Non-pigmented ciliary epithelial cell (primary cell): ENCODE data around the gene MED13L.

Experiments
- DNase-seq: peaks from one replicate; pipeline ENCODE4 v3.0.0-alpha.2; 2010; ENCODE audit warnings: low read depth

MED13L gene

GRCh38 chr12:116127859-116128258 lies 149.6 kb downstream of the MED13L start:
- no peak for DNase-seq

- no peak for DNase-seq
These were observed 150.9 kb downstream of the MED13L start for GRCh38 chr12:116126610-116127009.

DNA sequence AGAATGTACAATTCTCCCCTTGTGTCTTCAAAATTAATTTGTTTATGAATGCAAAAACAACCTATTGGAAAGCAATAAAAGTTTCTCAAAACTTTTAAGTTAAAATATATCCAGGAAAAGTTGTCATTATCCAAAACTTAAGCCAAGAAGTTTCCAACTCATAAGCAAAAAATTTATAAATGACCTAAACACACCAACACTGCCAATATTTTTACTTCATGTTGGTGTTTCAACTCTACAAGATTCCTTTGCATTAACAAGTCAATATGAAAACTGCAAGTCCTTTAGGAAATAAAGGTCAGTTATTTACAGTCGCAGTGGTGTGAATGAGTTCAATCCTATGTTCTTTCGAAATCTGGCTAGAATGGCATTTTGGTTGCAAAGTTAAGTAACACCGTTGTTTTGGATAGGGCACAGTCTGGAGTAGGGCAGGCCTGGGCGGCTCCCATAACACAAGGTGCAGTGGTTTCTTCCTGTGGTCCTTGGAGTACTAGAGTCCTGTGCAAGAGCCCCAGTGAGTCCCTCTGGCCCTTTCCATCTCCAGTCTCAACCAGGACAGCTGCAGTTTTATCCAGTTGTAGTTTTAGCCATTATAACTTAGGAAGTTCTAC lies 151.4 kb downstream of the MED13L start:
- no peak for DNase-seq

GRCh38 chr12:116125084-116125483 lies 152.4 kb downstream of the MED13L start:
- no peak for DNase-seq

DNA sequence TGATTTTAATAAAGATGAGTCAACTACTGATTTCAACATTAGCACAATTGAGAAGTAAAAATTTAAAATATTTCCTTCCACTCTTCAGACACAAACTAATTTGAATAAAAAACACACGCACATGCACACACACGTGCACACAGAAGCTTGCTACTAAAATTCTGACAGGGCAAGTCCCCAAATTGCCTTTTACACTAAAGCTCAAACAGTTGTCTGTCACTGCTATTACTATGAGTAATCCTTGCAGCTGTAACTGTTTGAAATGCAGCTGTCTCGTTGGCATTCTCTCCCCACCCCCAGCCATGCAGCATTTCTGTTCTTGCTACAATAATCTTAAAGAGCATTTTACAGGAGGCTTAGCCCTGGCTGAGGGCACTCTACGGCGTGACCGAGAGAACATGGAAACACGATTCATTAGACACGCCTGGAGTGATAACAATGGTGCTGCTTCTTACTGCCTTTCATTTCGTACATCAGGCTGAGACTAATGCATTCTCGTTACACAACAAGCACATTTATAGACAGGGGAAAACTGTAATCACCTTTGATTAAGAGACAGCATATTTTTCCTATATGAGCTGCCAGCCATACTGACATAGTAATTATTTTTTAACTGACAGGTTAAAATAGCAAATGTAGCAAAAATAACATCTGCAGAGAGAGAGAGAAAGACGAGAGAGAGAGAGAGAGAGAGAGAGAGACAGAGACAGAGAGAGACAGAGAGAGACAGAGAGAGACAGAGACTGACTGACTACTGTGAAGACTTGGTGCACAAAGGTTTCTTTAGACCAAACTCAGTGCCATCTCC lies 153.8 kb downstream of the MED13L start:
- no peak for DNase-seq

DNA sequence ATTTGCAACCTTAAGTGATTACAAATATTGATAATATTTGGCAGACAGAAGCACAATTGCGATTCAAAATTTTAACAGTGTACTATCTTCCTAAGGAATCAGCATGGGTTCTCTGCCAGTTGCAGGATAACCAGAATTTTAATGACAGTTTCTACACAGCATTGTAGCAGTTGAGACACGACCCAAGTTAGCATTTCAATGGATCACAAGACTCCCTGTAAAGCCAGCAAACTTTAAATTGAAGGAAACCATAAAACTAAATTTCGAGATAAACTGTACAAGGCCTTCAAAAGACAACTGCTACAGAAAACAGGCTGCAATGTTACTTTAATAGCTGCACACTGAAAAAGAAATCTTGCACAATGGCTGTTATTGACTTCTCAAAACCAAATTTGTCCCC lies 154.9 kb downstream of the MED13L start:
- no peak for DNase-seq

GRCh38 chr12:116121453-116121871 lies 156.0 kb downstream of the MED13L start:
- DNase-seq: no peak

GRCh38 chr12:116116650-116117424 lies 160.7 kb downstream of the MED13L start:
- no peak for DNase-seq

DNA sequence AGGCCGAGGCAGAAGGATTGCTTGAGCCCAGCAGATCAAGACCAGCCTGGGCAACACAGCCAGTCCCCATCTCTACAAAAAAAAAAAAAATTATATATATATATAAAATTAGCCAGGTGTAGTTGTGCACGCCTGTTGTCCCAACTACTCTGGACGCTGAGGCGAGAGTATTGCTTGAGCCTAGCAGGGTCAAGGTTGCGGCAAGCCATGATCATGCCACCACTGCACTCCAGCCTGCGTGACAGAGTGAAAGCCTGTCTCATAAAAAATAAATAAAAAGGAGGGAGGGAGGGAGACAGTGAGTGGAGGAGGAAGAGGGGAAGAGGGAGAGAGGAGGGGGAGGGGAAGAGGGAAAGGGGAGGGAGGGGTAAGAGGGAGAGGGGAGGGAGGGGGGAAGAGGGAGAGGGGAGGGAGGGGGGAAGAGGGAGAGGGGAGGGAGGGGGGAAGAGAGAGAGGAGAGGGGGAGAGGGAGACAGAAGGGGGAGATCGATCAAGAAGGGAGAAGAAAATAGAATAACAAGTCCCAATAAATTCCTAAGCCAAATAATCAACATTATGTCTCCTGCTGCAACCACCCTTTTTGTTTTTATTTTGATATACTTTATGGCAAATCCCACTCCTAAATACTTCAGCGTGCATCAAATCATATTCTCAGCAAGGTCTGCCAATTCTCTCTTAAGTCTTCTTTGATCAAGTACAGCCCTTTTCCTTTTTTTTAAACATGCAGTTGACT lies 163.9 kb downstream of the MED13L start:
- no peak for DNase-seq

GRCh38 chr12:116106870-116107269 lies 170.6 kb downstream of the MED13L start:
- DNase-seq: no peak

- DNase-seq: no peak
These were observed 173.2 kb downstream of the MED13L start for GRCh38 chr12:116104167-116104767.

DNA sequence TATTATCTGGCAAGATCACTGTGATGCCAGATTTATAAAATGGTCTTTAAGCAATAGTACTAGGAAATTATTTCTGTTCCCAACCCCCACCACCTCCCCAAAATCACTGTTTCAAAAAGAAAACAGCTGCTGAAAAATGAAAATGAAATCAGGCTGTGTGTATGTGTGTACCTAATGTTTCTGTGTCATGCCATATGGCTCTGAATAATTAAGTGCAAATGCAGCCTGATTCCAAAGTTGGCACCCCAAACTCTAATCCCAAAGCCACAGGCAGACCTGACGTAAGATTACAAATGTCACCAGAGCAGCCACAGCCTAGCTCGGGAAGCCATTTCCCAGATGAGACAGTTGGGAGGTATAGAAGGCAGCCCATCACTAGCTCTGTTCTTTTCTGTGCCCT lies 175.5 kb downstream of the MED13L start:
- DNase-seq: no peak

- no peak for DNase-seq
These were observed 177.7 kb downstream of the MED13L start for GRCh38 chr12:116099652-116100432.

DNA sequence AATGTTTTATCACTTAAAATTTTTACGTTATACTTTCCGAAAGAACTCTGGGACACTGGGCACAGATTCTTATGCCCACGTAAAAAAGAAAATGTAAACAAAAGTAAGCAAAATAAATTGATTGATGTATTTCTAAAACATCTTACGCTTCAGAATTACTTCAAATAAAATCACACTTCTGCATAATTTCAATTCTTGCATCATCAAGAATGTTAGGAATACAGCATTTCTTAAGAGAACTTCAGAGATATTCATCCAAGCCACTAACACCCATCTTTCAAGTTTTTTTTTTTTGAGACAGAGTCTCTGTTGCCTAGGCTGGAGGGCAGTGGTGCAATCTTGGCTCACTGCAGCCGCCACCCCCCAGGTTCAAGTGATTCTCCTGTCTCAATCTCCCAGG lies 180.6 kb downstream of the MED13L start:
- no peak for DNase-seq

- DNase-seq: no peak
These were observed 183.0 kb downstream of the MED13L start for GRCh38 chr12:116094475-116094874.

GRCh38 chr12:116093915-116094314 lies 183.6 kb downstream of the MED13L start:
- no peak for DNase-seq

GRCh38 chr12:116092776-116093175 lies 184.7 kb downstream of the MED13L start:
- DNase-seq: no peak

DNA sequence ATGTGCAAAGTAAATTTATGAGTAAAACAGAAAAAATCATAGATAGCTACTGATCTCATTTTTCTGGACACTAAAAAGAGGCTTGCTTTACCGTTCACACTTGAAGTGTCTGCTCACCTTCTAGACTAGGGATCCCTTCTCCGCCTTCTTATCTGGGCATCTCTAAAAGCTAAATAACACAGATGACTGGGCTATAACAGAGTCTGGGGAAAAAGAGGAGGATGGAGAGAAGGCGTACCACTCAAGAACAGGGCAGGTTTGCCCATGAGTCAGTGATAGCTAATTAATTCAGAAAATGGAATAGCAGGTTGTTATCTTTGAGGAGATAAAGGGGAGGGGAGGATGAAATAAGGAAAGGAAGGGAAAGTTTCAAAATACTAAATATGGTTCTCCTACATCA lies 185.3 kb downstream of the MED13L start:
- DNase-seq: no peak

GRCh38 chr12:116091579-116091978 lies 185.9 kb downstream of the MED13L start:
- DNase-seq: no peak

DNA sequence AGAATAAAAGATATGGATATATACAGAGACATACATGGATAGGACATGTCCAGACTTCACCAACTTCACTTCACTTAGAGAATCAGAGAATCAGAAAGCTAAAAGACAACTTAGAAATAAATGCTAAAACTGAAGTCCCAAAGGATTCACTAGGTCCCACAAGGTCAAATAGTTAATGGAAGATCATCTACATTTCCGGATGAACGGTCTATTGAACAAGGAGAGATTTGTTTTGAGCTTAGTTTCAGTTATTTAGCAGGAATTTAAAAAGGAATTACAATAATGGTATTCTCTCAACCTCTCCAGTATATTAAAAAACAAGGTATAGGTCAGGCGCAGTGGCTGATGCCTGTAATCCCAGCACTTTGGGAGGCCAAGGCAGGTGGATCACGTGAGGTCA lies 187.0 kb downstream of the MED13L start:
- no peak for DNase-seq

DNA sequence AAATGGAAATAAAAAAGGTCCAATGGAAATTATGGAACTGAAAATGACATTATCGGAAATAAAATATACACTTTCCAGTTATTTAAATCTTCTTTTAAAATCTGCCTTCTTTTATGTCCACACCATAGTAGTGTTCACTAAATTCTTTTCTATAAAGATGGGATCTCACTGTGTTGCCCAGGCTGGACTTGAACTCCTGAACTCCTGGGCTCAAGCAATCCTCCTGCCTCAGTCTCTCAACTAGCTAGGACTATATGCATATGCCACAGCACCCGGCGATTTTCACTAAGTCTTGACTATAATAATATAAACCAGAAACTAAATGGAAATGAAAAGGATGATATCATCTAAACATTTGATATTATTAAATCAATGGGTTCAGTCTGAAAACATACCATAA lies 188.4 kb downstream of the MED13L start:
- DNase-seq: no peak
